Progenitor cell of endocrine pancreas (in vitro differentiated cells): Measurements from ENCODE around the gene ITGB3. TPM values are rescaled to one million over a fixed set of nuclear protein-coding genes. Genes with fewer than 3 reads are reported as not detected.

Source experiments
- DNase-seq: peaks from one replicate; pipeline ENCODE4 v3.0.0; 2021; ENCODE audit warnings: low spot score; ENCODE audit not compliant: unreplicated experiment
- H3K27ac Mint-ChIP-seq: 2 replicates; pipeline ENCODE4 v1.8.0; 2021; ENCODE audit warnings: mild to moderate bottlenecking, moderate library complexity, mixed read lengths
- H3K27me3 Mint-ChIP-seq: 2 replicates; pipeline ENCODE4 v1.8.0; 2021; ENCODE audit warnings: mixed read lengths
- H3K36me3 Mint-ChIP-seq: 2 replicates; pipeline ENCODE4 v1.8.0; 2022; ENCODE audit warnings: mixed read lengths; ENCODE audit not compliant: insufficient read depth
- H3K4me1 Mint-ChIP-seq: 2 replicates; pipeline ENCODE4 v1.8.0; 2021; ENCODE audit warnings: low read depth, mixed read lengths
- H3K4me3 Mint-ChIP-seq: 2 replicates; pipeline ENCODE4 v1.8.0; 2021; ENCODE audit warnings: low read depth, mild to moderate bottlenecking, moderate library complexity, mixed read lengths
- H3K9me3 Mint-ChIP-seq: 2 replicates; pipeline ENCODE4 v1.8.0; 2021; ENCODE audit warnings: low read depth, mixed read lengths
- long read RNA-seq: library from polyadenylated mRNA; unstranded; transcript quantifications from one replicate; pipeline ENCODE4 v2.0.0, GENCODE V29; 2020
- total RNA-seq: library from RNA; stranded (reverse); gene quantifications from 2 replicates; pipeline ENCODE4 v1.2.1, GENCODE V29; 2021
- TF ChIP-seq, protein P1 (sequence below): fragments of 200-600 bp; sonication (generic); IDR thresholded peaks from one replicate; pipeline ENCODE4 v1.5.0; 2021; ENCODE audit warnings: antibody characterized with exemption, mild to moderate bottlenecking; ENCODE audit not compliant: unreplicated experiment

The ITGB3 gene
- total RNA-seq: not detected in 2 replicates
- long read RNA-seq: 0 reads

DNA sequence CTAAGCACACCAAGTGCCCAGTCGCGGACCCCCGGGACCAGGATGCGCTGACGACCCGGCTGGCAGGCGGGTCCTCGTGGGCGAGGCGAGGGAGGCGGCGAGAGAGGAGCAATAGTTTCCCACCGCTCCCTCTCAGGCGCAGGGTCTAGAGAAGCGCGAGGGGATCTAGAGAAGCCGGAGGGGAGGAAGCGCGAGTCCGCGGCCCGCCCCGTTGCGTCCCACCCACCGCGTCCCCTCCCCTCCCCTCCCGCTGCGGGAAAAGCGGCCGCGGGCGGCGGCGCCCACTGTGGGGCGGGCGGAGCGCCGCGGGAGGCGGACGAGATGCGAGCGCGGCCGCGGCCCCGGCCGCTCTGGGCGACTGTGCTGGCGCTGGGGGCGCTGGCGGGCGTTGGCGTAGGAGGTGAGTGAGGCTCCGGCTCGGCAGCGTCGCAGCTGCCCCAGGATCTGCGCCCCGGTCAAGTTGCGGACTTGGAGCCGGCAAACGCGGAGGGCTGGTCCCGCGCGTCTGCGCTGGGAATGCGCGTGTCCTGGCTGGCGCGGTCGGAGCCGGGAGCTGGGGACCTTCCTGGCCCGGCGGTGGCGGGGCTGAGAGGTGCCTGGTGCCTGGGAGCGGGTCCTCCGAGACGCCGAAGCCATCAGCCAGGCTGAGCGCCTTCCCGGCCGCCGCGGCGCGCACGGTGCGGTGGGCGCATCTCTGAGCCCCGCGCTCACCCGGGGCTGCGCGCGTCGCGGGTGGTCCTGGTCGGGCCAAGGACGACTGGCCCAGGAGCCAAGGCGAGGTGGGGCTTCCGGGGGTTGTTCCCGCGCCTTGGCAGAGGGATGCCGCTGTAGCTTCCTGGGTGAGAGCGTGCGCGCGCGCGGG, at the start of gene ITGB3:
ITGB3 (plus strand) TSS at position 287 of the 862 bp plus-strand sequence; CDS start at position 322, 35 bp downstream.
- TF ChIP-seq, protein P1, sequence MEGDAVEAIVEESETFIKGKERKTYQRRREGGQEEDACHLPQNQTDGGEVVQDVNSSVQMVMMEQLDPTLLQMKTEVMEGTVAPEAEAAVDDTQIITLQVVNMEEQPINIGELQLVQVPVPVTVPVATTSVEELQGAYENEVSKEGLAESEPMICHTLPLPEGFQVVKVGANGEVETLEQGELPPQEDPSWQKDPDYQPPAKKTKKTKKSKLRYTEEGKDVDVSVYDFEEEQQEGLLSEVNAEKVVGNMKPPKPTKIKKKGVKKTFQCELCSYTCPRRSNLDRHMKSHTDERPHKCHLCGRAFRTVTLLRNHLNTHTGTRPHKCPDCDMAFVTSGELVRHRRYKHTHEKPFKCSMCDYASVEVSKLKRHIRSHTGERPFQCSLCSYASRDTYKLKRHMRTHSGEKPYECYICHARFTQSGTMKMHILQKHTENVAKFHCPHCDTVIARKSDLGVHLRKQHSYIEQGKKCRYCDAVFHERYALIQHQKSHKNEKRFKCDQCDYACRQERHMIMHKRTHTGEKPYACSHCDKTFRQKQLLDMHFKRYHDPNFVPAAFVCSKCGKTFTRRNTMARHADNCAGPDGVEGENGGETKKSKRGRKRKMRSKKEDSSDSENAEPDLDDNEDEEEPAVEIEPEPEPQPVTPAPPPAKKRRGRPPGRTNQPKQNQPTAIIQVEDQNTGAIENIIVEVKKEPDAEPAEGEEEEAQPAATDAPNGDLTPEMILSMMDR: peak; percentile 56
- H3K36me3 Mint-ChIP-seq: no peaks in the 10 kb centered on the region
- H3K27ac Mint-ChIP-seq: peak within 1 kb of the TSS; percentile 56
- peaks cover 4% of the 10 kb centered on the region for H3K4me1 Mint-ChIP-seq
- H3K4me3 Mint-ChIP-seq: peak within 1 kb of the TSS; percentile 76
- H3K9me3 Mint-ChIP-seq: peaks cover 3% of the 10 kb centered on the region
- H3K27me3 Mint-ChIP-seq: peaks cover 69% of the 10 kb centered on the region
- peak; percentile 65 for DNase-seq

DNA sequence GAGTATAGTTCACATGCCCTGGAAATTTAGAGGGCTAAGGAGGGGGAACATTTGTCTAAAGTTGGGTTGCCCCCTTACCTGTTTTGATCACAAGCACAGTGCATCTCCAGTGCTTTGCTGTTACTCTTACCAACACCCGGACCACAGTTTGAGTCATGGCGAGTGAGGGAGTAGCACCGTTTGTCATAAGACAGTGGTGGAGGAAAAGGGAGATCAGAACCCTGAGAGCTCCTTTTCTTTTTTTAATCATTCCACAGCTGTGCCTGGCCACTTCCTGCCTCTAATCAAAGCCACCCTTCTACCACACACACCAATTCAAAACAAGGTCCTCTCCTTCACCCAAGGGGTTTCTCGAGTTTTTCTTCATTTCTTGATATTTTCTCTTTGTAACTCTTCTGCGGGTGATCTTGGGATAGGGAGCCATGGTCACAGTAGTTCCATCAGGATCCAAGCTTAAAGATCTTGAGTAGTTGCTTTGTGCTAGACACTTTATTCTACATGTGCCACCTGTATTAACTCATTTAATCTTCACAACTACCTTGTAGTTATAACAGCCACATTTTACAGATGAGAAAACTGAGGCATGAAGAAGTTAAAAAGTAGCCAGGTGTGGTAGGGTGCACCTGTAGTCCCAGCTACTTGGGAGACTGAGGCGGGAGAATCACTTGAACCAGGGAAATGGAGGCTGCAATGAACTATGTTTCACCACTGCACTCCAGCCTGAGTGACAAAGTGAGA, 49.5 kb upstream of the ITGB3 start:
- DNase-seq: no peak
- Mint-ChIP-seq H3K4me1 (peaks cover 7% of the 10 kb centered on the region), H3K27ac (no peak overlapping the region), H3K27me3 (peaks cover 8% of the 10 kb centered on the region), H3K36me3 (no peaks in the 10 kb centered on the region), H3K4me3 (no peak overlapping the region), H3K9me3 (no peaks in the 10 kb centered on the region)
- TF ChIP-seq, protein P1: no peak

DNA sequence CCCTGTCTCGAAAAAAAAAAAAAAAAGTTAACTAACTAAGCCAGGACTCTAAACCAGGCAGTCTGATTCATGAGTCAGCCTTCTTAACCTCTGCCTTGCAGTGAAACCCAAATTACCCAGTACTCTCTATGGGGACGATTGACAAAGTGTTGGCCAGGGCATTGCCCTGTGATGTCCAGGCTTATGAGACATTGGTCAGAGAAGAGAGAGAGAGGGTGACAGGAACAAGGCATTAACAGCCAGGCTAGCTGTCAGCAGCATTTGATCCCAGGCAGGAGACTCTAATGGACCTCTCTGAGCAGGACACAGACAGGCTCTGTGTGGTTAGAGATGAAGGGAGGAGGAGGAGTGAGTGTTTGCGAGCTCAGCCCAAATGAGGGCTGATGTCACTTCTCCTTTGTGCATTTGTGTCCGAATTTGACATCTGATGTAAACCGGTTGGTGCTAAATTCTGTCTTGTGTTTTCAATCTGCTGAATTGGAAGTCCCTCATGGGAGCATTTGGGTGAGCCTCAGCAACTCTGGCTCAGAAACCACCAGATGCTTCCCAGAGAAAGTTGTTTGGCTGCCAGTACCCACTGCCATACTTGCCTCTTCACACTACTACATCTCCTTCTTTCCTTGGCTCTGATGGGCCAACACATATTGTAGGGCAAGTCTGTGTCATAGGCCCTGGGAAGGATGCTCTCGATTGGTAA, 48.8 kb upstream of the ITGB3 start:
- no peak for DNase-seq
- Mint-ChIP-seq H3K27me3 (peaks cover 8% of the 10 kb centered on the region), H3K4me3 (no peak overlapping the region), H3K4me1 (peaks cover 7% of the 10 kb centered on the region), H3K9me3 (no peaks in the 10 kb centered on the region), H3K36me3 (no peaks in the 10 kb centered on the region), H3K27ac (no peak overlapping the region)
- TF ChIP-seq, protein P1: no peak

DNA sequence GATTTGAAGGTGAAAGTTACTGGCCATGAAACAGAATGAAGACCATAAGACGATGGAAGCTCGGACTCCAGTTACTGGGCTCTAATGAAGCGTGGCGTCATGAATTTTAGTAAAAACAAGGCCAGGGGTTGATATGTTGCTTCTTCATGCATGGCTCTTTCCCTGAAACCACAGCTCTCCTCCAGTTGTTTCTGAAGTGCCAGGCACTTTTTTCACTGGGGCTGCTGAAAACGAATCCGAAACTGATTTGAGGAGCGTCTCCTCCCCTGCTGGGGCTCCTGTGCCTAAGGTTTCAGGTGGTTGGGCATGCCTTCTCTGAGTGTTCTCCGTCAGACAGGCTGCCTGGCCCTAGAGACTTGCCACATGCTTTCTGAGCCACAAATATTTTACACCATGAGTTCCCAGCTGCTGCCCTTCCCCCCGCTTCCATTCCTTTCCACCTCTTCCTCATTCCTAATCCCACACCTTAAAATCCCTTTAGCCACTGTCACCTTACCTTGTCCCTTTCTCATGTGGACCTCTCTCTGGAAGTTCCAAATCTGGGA, 48.1 kb upstream of the ITGB3 start:
- H3K9me3 Mint-ChIP-seq: no peaks in the 10 kb centered on the region
- no peak overlapping the region for H3K4me3 Mint-ChIP-seq
- no peaks in the 10 kb centered on the region for H3K36me3 Mint-ChIP-seq
- peaks cover 7% of the 10 kb centered on the region for H3K4me1 Mint-ChIP-seq
- H3K27me3 Mint-ChIP-seq: peaks cover 8% of the 10 kb centered on the region
- DNase-seq: no peak
- H3K27ac Mint-ChIP-seq: no peak overlapping the region
- TF ChIP-seq, protein P1: no peak
